HG03571 (cell line): ENCODE results near the gene TIAM1.

Experiments used
- ATAC-seq: cut with Tn5 transposase; IDR thresholded peaks from one replicate; pipeline ENCODE4 v1.9.1; 2021; ENCODE audit not compliant: unreplicated experiment

Gene TIAM1

GRCh38 chr21:31180256-31181081, 163.6 kb downstream of the TIAM1 start:
- ATAC-seq = no peak

GRCh38 chr21:31176725-31177124, 167.3 kb downstream of the TIAM1 start:
- no peak for ATAC-seq

- ATAC-seq = no peak
Observed at GRCh38 chr21:31176080-31176551, 167.9 kb downstream of the TIAM1 start.

GRCh38 chr21:31173881-31174555, 170.0 kb downstream of the TIAM1 start:
- no peak for ATAC-seq

- ATAC-seq = no peak
Observed at GRCh38 chr21:31172328-31172727, 171.7 kb downstream of the TIAM1 start.

GRCh38 chr21:31164713-31165694, 179.1 kb downstream of the TIAM1 start:
- no peak for ATAC-seq

GRCh38 chr21:31162827-31163226, 181.2 kb downstream of the TIAM1 start:
- no peak for ATAC-seq

- no peak for ATAC-seq
Observed at GRCh38 chr21:31162079-31162699, 181.9 kb downstream of the TIAM1 start.

GRCh38 chr21:31161157-31161556, 182.9 kb downstream of the TIAM1 start:
- no peak for ATAC-seq

GRCh38 chr21:31159808-31160207, 184.3 kb downstream of the TIAM1 start:
- ATAC-seq = no peak

GRCh38 chr21:31158789-31159581, 185.1 kb downstream of the TIAM1 start:
- ATAC-seq = no peak

GRCh38 chr21:31157756-31158155, 186.3 kb downstream of the TIAM1 start:
- ATAC-seq = no peak

- no peak for ATAC-seq
Observed at GRCh38 chr21:31156662-31157061, 187.4 kb downstream of the TIAM1 start.

GRCh38 chr21:31156169-31156568, 187.9 kb downstream of the TIAM1 start:
- ATAC-seq = no peak

- no peak for ATAC-seq
Observed at GRCh38 chr21:31151156-31152045, 192.7 kb downstream of the TIAM1 start.

GRCh38 chr21:31145274-31145673, 198.8 kb downstream of the TIAM1 start:
- no peak for ATAC-seq

GRCh38 chr21:31143036-31143435, 201.0 kb downstream of the TIAM1 start:
- ATAC-seq = no peak

GRCh38 chr21:31142600-31142999, 201.5 kb downstream of the TIAM1 start:
- no peak for ATAC-seq
